HepG2 (cell line): ENCODE data around the gene DSTN. TPM values are rescaled to one million over a fixed set of nuclear protein-coding genes. Genes with fewer than 3 reads are reported as not detected.
A peak's percentile ranks its signal among the peaks of the same experiment; 100 is the strongest.

Experiments
- ELK4 ChIP-seq: sonication (generic); formaldehyde crosslinking; IDR thresholded peaks from 2 replicates; pipeline ENCODE4 v1.9.0; 2021; ENCODE audit warnings: missing genetic modification reagents, borderline replicate concordance
- GFI1 ChIP-seq: sonication (generic); formaldehyde crosslinking; IDR thresholded peaks from 2 replicates; pipeline ENCODE4 v1.5.0; 2020; ENCODE audit warnings: missing genetic modification reagents, mild to moderate bottlenecking, borderline replicate concordance
- GMEB2 ChIP-seq: IDR thresholded peaks from 2 replicates; pipeline ENCODE4 v1.6.1; 2016; ENCODE audit warnings: missing biosample characterization, missing genetic modification reagents, low read depth
- GPBP1L1 ChIP-seq: sonication (generic); formaldehyde crosslinking; IDR thresholded peaks from 2 replicates; pipeline ENCODE4 v1.5.0; 2020; ENCODE audit warnings: mild to moderate bottlenecking, missing genetic modification reagents
- HOXA9 ChIP-seq: sonication (generic); formaldehyde crosslinking; IDR thresholded peaks from 2 replicates; pipeline ENCODE4 v1.8.1; 2022; ENCODE audit warnings: missing genetic modification reagents, mild to moderate bottlenecking, moderate library complexity, borderline replicate concordance
- MEIS1 ChIP-seq: sonication (generic); formaldehyde crosslinking; IDR thresholded peaks from 2 replicates; pipeline ENCODE4 v1.9.0; 2021; ENCODE audit warnings: mild to moderate bottlenecking, missing genetic modification reagents, moderate library complexity, borderline replicate concordance
- TEF ChIP-seq: sonication (generic); formaldehyde crosslinking; IDR thresholded peaks from 2 replicates; pipeline ENCODE4 v1.5.0; 2020; ENCODE audit warnings: missing genetic modification reagents
- TRIM22 ChIP-seq: fragments of 450-650 bp; IDR thresholded peaks from 2 replicates; pipeline ENCODE4 v1.6.1; 2017
- ZBTB26 ChIP-seq: IDR thresholded peaks from 2 replicates; pipeline ENCODE4 v1.6.1; 2016; ENCODE audit warnings: missing compliant biosample characterization, missing genetic modification reagents, borderline replicate concordance
- ZNF253 ChIP-seq: sonication (generic); formaldehyde crosslinking; IDR thresholded peaks from 2 replicates; pipeline ENCODE4 v1.8.0; 2022; ENCODE audit warnings: mild to moderate bottlenecking, missing genetic modification reagents, borderline replicate concordance
- ZNF275 ChIP-seq: sonication (generic); formaldehyde crosslinking; IDR thresholded peaks from 2 replicates; pipeline ENCODE4 v1.8.0; 2022; ENCODE audit warnings: missing genetic modification reagents, mild to moderate bottlenecking, inconsistent platforms, borderline replicate concordance
- ZNF605 ChIP-seq: sonication (generic); formaldehyde crosslinking; IDR thresholded peaks from 2 replicates; pipeline ENCODE4 v1.8.0; 2022; ENCODE audit warnings: mild to moderate bottlenecking, missing genetic modification reagents
- ZNF609 ChIP-seq: sonication (generic); formaldehyde crosslinking; IDR thresholded peaks from 2 replicates; pipeline ENCODE4 v1.4.0; 2020; ENCODE audit warnings: mild to moderate bottlenecking, missing genetic modification reagents, borderline replicate concordance
- ZNF670 ChIP-seq: sonication (generic); formaldehyde crosslinking; IDR thresholded peaks from 2 replicates; pipeline ENCODE4 v1.8.0; 2022; ENCODE audit warnings: mild to moderate bottlenecking, missing genetic modification reagents, borderline replicate concordance
- polyA plus RNA-seq, 8 experiments: library from polyadenylated mRNA; depleted of rRNA in 3 of 8; stranded (reverse) in 7 of 8; unstranded in 1 of 8; fragments of >200 nt; fragmentation: Illumina TruSeq in 4 of 8; extraction: Trizol in 4 of 8; gene quantifications; 2 replicates each; pipeline versions ENCODE4 v1.2.1 to v1.2.3, GENCODE V29; 2011 to 2016; ENCODE audit warnings: low read depth in 4 of 8, missing spikeins in 1 of 8, mixed read lengths in 1 of 8; ENCODE audit not compliant: insufficient read depth in 1 of 8
- total RNA-seq, 5 experiments: library from RNA; depleted of rRNA; stranded (reverse); fragments of >200 nt; fragmentation: Illumina TruSeq; extraction: Trizol; gene quantifications; 2 replicates each; pipeline ENCODE4 v1.2.3, GENCODE V29; 2016; ENCODE audit warnings: low read depth in 1 of 5

The DSTN gene
- total and polyA plus RNA-seq, 2 of the 13 experiments (the other 11 are each of a cell fraction or from before 2014, with no cell fraction given), result 27.6 to 106 TPM

- TF ChIP-seq ZNF253 (CRISPR knock-in tag) (no peak), MEIS1 (CRISPR knock-in tag) (no peak), ZNF605 (CRISPR knock-in tag) (0 out of 2 replicates have a peak, but pooled peaks have one; percentile 24), ZNF670 (CRISPR knock-in tag) (no peak), ELK4 (CRISPR knock-in tag) (no peak), HOXA9 (CRISPR knock-in tag) (no peak), GFI1 (no peak), ZBTB26 (CRISPR knock-in tag) (no peak), ZNF609 (no peak), GPBP1L1 (CRISPR knock-in tag) (no peak), ZNF275 (CRISPR knock-in tag) (no peak), TRIM22 (no peak), TEF (CRISPR knock-in tag) (peak; percentile 8; the same call in 1 of the 2 replicates), GMEB2 (CRISPR knock-in tag) (no peak)
Measured at GRCh38 chr20:17646961-17647301, 77.1 kb downstream of the DSTN start (continued).
